Ammon's horn (tissue), 1 donor: ENCODE results near the gene KCNK4.
A peak's percentile ranks its signal among the peaks of the same experiment; 100 is the strongest.

Experiments
- DNase-seq: peaks from one replicate; pipeline ENCODE4 v3.0.0-alpha.2; 2016; ENCODE audit warnings: low spot score

KCNK4 gene

GRCh38 chr11:64324692-64325469 is 33.8 kb downstream of the KCNK4 start:
- DNase-seq: no peak

DNA sequence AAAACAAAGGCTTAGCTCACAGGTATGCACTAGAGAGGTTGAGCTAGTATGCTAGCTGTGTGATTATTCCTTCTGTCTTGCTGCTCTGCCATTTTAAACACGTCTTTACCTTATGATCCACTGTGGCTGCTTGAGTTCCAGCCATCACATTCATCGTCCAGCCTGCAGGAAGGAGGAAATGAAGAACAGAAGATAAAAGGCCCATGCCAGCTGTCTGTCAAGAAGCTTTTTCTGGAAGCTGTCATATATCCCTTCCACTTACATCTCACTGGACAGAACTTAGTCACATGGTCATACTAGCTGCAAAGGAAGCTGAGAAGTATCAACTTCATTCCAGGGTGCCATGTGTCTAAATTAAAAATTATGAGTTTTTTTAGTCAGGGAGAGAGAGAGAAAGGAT is 36.3 kb downstream of the KCNK4 start:
- no peak for DNase-seq

DNA sequence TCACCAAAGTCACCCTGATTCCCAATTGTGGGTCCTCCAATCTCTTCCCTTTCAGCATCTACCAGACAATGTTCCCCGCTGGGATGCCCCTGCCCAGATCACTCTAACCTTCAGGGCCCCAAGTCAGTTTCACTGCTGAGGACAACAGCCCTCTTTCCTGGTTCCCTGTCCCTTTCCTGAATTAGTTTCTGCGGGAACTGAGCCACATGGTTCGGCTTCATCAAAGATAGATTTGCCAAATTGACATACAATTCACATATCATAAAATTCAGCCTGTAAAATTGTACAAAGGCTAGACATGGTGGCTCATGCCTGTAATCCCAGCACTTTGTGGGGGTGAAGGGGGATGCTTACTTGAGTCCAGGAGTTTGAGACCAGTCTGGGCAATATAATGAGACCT is 36.9 kb downstream of the KCNK4 start:
- no peak for DNase-seq

DNA sequence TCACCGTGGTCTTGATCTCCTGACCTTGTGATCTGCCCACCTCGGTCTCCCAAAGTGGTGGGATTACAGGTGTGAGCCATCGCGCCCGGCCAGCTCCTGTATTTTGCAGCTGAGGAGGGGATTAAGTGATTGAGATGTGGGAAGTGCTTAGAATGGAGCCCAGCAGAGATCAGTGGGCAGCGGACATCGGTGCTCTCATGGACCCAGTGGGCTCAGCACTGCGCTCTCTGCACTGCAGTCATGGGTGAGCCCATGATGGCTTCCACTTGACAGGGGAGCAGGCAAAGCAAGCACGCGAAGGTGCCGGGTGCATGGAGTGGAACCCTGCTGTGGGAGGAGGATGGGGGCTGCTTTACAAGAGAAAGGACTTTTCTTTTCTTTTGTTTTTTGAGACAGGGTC is 39.8 kb downstream of the KCNK4 start:
- no peak for DNase-seq

DNA sequence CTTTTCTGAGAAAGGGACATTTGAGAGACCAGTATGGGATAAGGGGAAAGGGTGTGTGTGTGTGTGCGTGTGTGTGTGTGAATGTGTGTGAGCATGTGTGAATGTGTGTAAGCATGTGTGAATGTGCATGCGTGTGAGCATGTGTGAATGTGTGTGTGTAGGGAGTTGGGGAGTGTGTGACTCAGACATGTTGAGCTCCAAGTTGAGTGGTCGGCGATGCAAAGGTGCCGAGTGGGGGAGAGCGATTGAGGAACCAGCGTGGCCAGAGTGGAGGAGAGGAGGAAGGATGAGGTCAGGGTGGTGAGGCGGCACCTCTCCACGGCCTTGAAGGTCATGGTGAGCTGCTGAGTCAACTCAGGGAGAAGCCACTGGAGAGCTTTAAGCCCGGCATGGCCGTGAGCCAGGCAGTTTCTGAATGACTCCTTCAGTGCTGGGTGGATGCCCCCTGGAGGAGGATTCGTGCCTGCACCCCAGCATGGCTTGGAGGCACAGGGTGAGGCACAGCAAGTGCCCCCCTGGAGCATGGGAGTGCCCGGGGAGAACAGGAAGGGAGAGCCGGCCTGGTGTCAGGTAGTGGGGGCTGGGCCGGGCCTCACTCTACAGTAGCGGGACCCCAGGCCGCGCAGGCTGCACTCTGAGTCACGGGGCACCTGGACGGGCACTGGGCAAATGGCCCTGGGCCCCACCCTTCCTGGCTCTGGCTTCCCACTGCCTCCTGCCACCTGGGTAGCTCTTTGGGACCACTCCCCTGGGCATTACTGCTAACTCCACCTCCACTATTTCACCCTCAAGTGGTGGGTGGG is 40.7 kb downstream of the KCNK4 start:
- DNase-seq: no peak

DNA sequence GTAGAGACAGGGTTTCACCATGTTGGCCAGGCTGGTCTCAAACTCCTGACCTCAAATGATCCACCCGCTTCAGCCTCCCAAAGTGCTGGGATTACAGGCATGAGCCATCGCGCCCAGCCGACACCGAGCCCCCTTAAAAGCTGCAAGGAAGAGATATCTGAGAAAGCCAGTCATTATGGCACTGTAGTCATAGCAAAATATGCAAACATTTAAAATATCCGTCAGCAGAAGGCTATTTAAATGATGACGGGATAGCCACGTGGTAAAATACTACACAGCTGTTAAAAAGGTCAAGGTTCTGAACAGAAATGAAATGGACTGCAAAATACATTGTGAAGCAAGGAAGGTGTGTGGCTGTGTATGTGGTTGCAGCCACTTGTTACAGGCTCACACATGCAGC is 42.5 kb downstream of the KCNK4 start:
- DNase-seq: no peak

- no peak for DNase-seq
Measured at GRCh38 chr11:64334764-64335735, 43.9 kb downstream of the KCNK4 start.

- no peak for DNase-seq
Measured at GRCh38 chr11:64337538-64338249, 46.6 kb downstream of the KCNK4 start.

GRCh38 chr11:64338716-64339115 is 47.6 kb downstream of the KCNK4 start:
- no peak for DNase-seq

DNA sequence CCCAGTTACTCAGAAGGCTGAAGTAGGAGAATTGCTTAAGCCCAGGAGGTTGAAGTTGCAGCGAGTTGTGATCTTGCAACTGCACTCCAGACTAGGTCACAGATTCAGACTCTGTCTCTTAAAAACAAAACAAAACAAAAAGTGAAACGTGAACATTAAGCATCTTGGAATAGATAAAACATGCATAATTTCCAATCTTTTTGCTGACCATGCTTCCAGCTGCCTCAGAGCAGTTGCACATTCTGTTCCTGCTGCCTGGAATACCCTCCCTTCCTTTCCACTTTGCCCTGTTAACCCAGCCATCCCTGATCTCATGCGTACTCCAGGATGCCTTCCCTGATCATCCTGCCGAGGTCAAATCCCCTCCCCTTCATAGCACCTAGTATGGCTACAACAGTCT is 48.2 kb downstream of the KCNK4 start:
- no peak for DNase-seq

GRCh38 chr11:64339754-64340408 is 48.8 kb downstream of the KCNK4 start, which contains the start of gene CCDC88B:
Gene CCDC88B, plus strand, starts transcription at chr11:64340204. Its CDS starts 63 bp downstream, at chr11:64340267.
- DNase-seq: peak; percentile 42

- no peak for DNase-seq
Measured at GRCh38 chr11:64340671-64341335, 49.7 kb downstream of the KCNK4 start.

- no peak for DNase-seq
Measured at GRCh38 chr11:64341429-64341828, 50.3 kb downstream of the KCNK4 start.

GRCh38 chr11:64341851-64342791 is 51.0 kb downstream of the KCNK4 start:
- peak; percentile 85 for DNase-seq

GRCh38 chr11:64342869-64343745 is 52.0 kb downstream of the KCNK4 start:
- DNase-seq: no peak

DNA sequence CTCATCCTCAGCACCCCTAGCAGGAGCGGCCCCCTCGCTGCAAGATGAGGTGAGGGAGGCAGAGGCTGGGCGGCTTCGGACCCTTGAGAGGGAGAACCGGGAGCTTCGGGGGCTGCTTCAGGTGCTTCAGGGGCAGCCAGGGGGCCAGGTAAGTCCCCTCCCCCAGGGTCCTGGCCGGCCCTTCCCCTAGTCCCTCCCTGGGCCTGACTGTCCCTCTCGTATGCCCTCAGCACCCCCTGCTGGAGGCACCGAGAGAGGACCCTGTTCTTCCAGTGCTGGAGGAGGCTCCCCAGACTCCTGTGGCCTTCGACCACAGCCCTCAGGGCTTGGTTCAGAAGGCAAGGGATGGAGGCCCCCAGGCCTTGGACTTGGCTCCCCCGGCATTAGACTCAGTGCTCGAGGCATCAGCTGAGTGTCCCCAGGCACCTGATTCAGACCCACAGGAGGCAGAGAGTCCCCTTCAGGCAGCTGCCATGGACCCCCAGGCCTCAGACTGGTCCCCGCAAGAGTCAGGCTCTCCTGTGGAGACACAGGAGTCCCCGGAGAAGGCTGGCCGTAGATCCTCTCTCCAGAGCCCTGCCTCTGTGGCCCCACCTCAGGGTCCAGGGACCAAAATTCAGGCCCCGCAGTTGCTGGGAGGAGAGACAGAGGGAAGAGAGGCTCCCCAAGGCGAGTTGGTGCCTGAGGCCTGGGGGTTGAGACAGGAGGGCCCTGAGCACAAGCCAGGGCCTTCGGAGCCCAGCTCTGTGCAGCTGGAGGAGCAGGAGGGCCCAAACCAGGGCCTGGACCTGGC is 52.9 kb downstream of the KCNK4 start:
- DNase-seq: no peak

DNA sequence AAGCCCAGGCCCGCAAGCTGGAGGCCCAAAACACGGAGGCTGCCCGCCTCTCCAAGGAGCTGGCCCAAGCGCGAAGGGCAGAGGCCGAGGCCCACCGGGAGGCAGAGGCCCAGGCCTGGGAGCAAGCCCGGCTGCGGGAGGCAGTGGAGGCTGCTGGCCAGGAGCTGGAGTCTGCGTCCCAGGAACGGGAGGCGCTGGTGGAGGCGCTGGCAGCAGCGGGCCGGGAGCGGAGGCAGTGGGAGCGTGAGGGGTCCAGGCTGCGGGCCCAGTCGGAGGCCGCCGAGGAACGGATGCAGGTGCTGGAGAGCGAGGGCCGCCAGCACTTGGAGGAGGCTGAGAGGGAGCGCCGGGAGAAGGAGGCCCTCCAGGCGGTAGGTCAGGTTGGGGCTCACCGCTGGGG is 53.7 kb downstream of the KCNK4 start:
- no peak for DNase-seq
